Measurements from ENCODE around the gene PIK3CA. TPM values are rescaled to one million over a fixed set of nuclear protein-coding genes. Genes with fewer than 3 reads are reported as not detected.

PIK3CA gene
- total RNA-seq, 1 donor from 2014 or later, result 30.6 TPM

DNA sequence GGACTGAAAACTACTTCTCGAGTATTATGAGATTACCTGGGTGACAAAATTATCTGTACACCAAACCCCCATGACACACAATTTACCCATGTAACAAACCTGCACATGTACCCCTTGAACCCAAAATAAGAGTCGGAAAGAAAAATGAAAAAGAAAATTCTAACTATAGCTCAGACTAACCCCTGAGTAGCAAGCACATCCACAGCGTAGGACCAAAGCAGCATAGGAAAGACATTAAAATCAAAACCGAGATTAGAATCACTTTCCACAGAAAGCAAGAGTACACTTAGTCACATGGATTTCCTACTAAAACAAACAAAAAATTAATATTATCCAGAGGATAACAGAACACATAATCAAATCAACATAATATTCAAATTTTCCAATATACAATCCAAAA lies 6.3 kb upstream of the PIK3CA start:
- H3K4me1 ChIP-seq, result peaks cover 4% of the 10 kb centered on the region
- H3K9me3 ChIP-seq, result no peaks in the 10 kb centered on the region
- no peak for TF ChIP-seq CTCF (IDR thresholded peaks at IDR 0.05)
- no peaks in the 10 kb centered on the region for H3K27me3 ChIP-seq
- DNase-seq (no peak), ATAC-seq (no peak)
- no peak overlapping the region for H3K4me3 ChIP-seq
- no peaks in the 10 kb centered on the region for H3K36me3 ChIP-seq
- intact Hi-C loops (cut with DNase I), result no loop called here
- no peak overlapping the region for H3K27ac ChIP-seq

GRCh38 chr3:179146911-179147513 lies 1.1 kb upstream of the PIK3CA start:
- Histone ChIP-seq H3K36me3 (no peaks in the 10 kb centered on the region), H3K4me3 (peak overlapping the region; percentile 94), H3K27ac (peak overlapping the region; percentile 97), H3K27me3 (no peaks in the 10 kb centered on the region), H3K9me3 (no peaks in the 10 kb centered on the region), H3K4me1 (peaks cover 22% of the 10 kb centered on the region)
- DNase-seq, result no peak
- peak; percentile 71 for TF ChIP-seq CTCF (IDR thresholded peaks at IDR 0.05)
- intact Hi-C loops (cut with DNase I), result no loop called here
- peak; percentile 53 for ATAC-seq

DNA sequence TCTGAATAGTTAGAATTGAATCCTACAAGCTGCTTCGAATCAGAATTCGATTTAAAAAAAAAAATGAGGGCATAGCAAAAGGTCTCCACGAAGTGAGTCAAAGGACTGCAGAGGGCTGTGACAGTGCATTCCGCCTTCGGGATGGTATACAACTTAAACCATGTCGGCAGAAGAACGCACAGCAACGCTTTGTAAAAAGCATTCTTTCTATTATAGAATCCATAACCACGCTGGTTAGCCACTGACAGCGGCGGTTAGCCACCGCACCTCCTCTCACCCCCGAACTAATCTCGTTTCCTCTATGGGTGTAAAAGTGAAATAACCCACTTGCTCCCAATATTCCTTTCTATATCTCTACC lies 664 bp upstream of the PIK3CA start:
- Histone ChIP-seq H3K27me3 (no peaks in the 10 kb centered on the region), H3K4me3 (peak overlapping the region; percentile 94), H3K27ac (peak overlapping the region; percentile 97), H3K4me1 (peaks cover 26% of the 10 kb centered on the region), H3K36me3 (no peaks in the 10 kb centered on the region), H3K9me3 (no peaks in the 10 kb centered on the region)
- intact Hi-C loops (cut with DNase I), result no loop called here
- ATAC-seq (no peak), DNase-seq (peak; percentile 65)
- TF ChIP-seq CTCF (IDR thresholded peaks at IDR 0.05), result no peak

- DNase-seq (peak; percentile 80), ATAC-seq (peak; percentile 61)
- H3K4me1 ChIP-seq, result peaks cover 26% of the 10 kb centered on the region
- no peaks in the 10 kb centered on the region for H3K36me3 ChIP-seq
- H3K27me3 ChIP-seq, result no peaks in the 10 kb centered on the region
- H3K27ac ChIP-seq, result peak overlapping the region; percentile 97
- no peak for TF ChIP-seq CTCF (IDR thresholded peaks at IDR 0.05)
- H3K4me3 ChIP-seq, result peak overlapping the region; percentile 94
- intact Hi-C loops (cut with DNase I), result no loop called here
- no peaks in the 10 kb centered on the region for H3K9me3 ChIP-seq
Measured at GRCh38 chr3:179148616-179149405, 654 bp downstream of the PIK3CA start.

- no peaks in the 10 kb centered on the region for H3K27me3 ChIP-seq
- H3K4me1 ChIP-seq, result peaks cover 26% of the 10 kb centered on the region
- H3K36me3 ChIP-seq, result no peaks in the 10 kb centered on the region
- intact Hi-C loops (cut with DNase I), result no loop called here
- H3K27ac ChIP-seq, result peak overlapping the region; percentile 97
- DNase-seq, result no peak
- no peaks in the 10 kb centered on the region for H3K9me3 ChIP-seq
- ATAC-seq, result no peak
- H3K4me3 ChIP-seq, result peak overlapping the region; percentile 94
- no peak for TF ChIP-seq CTCF (IDR thresholded peaks at IDR 0.05)
Measured at GRCh38 chr3:179149406-179149867, 1.3 kb downstream of the PIK3CA start.
